SK-N-SH (cell line): ENCODE measurements around the gene P2RY6. TPM values are rescaled to one million over a fixed set of nuclear protein-coding genes. Genes with fewer than 3 reads are reported as not detected.

Source experiments
- CTCF ChIA-PET: fragments of 300-600, 350-600 bp; formaldehyde crosslinking; extraction: SDS; loops from one replicate; lab custom pipeline; 2021; lab: Yijun Ruan, JAX
- POLR2A ChIA-PET: fragments of 350-600 bp; sonication (Branson Sonifier 250); formaldehyde crosslinking; extraction: SDS; loops from one replicate; lab custom pipeline; 2020; ENCODE audit warnings: antibody characterized with exemption, inconsistent platforms; lab: Yijun Ruan, JAX
- DNase-seq: peaks from one replicate; pipeline ENCODE4 v3.0.0; 2012
- H2AFZ ChIP-seq: fragments of 200-600 bp; sonication (generic); 2 replicates; pipeline ENCODE4 v1.8.1; 2016; ENCODE audit warnings: antibody characterized with exemption, mild to moderate bottlenecking, low read depth
- H3F3A ChIP-seq: fragments of 200-600 bp; sonication (generic); replicated peaks from 2 replicates; pipeline ENCODE3; 2016; ENCODE audit warnings: antibody characterized with exemption, mild to moderate bottlenecking; ENCODE audit not compliant: insufficient read depth
- H3K27ac ChIP-seq, 2 experiments: fragments of 200-500 bp in 1 of 2; fragments of 200-600 bp in 1 of 2; sonication (Bioruptor generic) in 1 of 2; sonication (generic), shearing (Covaris generic) in 1 of 2; 2 replicates each; pipeline versions ENCODE4 v1.5.1 to v1.6.1; 2014 to 2016; ENCODE audit warnings: low read depth in 2 of 2, inconsistent platforms in 1 of 2, low read length in 1 of 2, mild to moderate bottlenecking in 1 of 2, mixed read lengths in 1 of 2
- H3K27me3 ChIP-seq: fragments of 200-600 bp; sonication (generic), shearing (Covaris generic); 2 replicates; pipeline ENCODE4 v1.6.1; 2016; ENCODE audit warnings: mixed run types; ENCODE audit not compliant: insufficient read depth
- H3K36me3 ChIP-seq, 2 experiments: fragments of 200-500 bp in 1 of 2; fragments of 200-600 bp in 1 of 2; sonication (Bioruptor generic) in 1 of 2; sonication (generic) in 1 of 2; replicated peaks in 1 of 2; 2 replicates each; pipeline versions ENCODE3 to v1.5.1; 2014 to 2016; ENCODE audit warnings: low read length in 1 of 2, mild to moderate bottlenecking in 1 of 2; ENCODE audit not compliant: insufficient read depth in 2 of 2, control insufficient read depth in 1 of 2
- H3K4me1 ChIP-seq, 2 experiments: fragments of 200-500 bp in 1 of 2; fragments of 200-600 bp in 1 of 2; sonication (Bioruptor generic) in 1 of 2; sonication (generic), shearing (Covaris generic) in 1 of 2; 2 replicates each; pipeline versions ENCODE4 v1.5.1 to v1.6.1; 2014 to 2016; ENCODE audit warnings: low read depth in 1 of 2, low read length in 1 of 2, mixed run types in 1 of 2; ENCODE audit not compliant: insufficient read depth in 2 of 2, control insufficient read depth in 1 of 2
- H3K4me2 ChIP-seq: fragments of 200-600 bp; sonication (generic), shearing (Covaris generic); 2 replicates; pipeline ENCODE4 v1.6.1; 2017; ENCODE audit warnings: mixed run types
- H3K4me3 ChIP-seq, 2 experiments: fragments of 200-500 bp in 1 of 2; fragments of 200-600 bp in 1 of 2; sonication (Bioruptor generic) in 1 of 2; sonication (generic), shearing (Covaris generic) in 1 of 2; 2 replicates each; pipeline versions ENCODE4 v1.5.1 to v1.8.1; 2014 to 2016; ENCODE audit warnings: low read depth in 2 of 2, inconsistent platforms in 1 of 2, low read length in 1 of 2, mild to moderate bottlenecking in 1 of 2, mixed read lengths in 1 of 2, moderate library complexity in 1 of 2
- H3K79me2 ChIP-seq: fragments of 200-600 bp; sonication (generic); 2 replicates; pipeline ENCODE4 v1.8.1; 2017; ENCODE audit warnings: mild to moderate bottlenecking; ENCODE audit not compliant: insufficient read depth
- H3K9ac ChIP-seq: fragments of 200-600 bp; sonication (generic); 2 replicates; pipeline ENCODE4 v1.6.1; 2017; ENCODE audit warnings: mixed run types
- H3K9me2 ChIP-seq: fragments of 200-600 bp; sonication (generic); 2 replicates; pipeline ENCODE4 v1.6.1; 2017; ENCODE audit warnings: mixed run types
- H3K9me3 ChIP-seq: fragments of 200-600 bp; sonication (generic); 2 replicates; pipeline ENCODE4 v1.6.1; 2017; ENCODE audit warnings: mixed run types, mild to moderate bottlenecking, moderate library complexity
- H4K20me1 ChIP-seq: fragments of 200-600 bp; sonication (generic); 2 replicates; pipeline ENCODE4 v1.6.1; 2017; ENCODE audit warnings: mild to moderate bottlenecking, mixed run types; ENCODE audit not compliant: insufficient read depth
- ELF1 ChIP-seq: IDR thresholded peaks from 2 replicates; pipeline ENCODE4 v1.4.0; 2012
- EP300 ChIP-seq, 2 experiments: IDR thresholded peaks; 2 replicates each; pipeline versions ENCODE4 v1.4.0 to v1.6.1; 2012; ENCODE audit warnings: borderline replicate concordance in 1 of 2, low read depth in 1 of 2, low read length in 1 of 2
- EZH2phosphoT487 ChIP-seq: fragments of 200-600 bp; sonication (generic); IDR thresholded peaks from 2 replicates; pipeline ENCODE4 v1.6.1; 2017; ENCODE audit warnings: low read depth, mixed run types, mild to moderate bottlenecking, antibody characterized with exemption, moderate library complexity, borderline replicate concordance
- FOXJ3 ChIP-seq: sonication (generic); formaldehyde crosslinking; IDR thresholded peaks from 2 replicates; pipeline ENCODE4 v1.5.1; 2020; ENCODE audit warnings: mild to moderate bottlenecking, missing genetic modification reagents
- FOXM1 ChIP-seq: IDR thresholded peaks from 2 replicates; pipeline ENCODE4 v1.4.0; 2012; ENCODE audit warnings: low read depth, mild to moderate bottlenecking
- GABPA ChIP-seq: IDR thresholded peaks from 2 replicates; pipeline ENCODE4 v1.4.0; 2012; ENCODE audit warnings: low read depth, mild to moderate bottlenecking
- JUND ChIP-seq: IDR thresholded peaks from 2 replicates; pipeline ENCODE4 v1.4.0; 2012
- MEF2A ChIP-seq: IDR thresholded peaks from 2 replicates; pipeline ENCODE4 v1.4.0; 2012; ENCODE audit warnings: low read depth, borderline replicate concordance
- MXI1 ChIP-seq: IDR thresholded peaks from 2 replicates; pipeline ENCODE4 v1.6.1; 2012; ENCODE audit warnings: mild to moderate bottlenecking, low read depth, low read length, improper control_type of control experiment
- RAD21 ChIP-seq: IDR thresholded peaks from 2 replicates; pipeline ENCODE4 v1.6.1; 2012; ENCODE audit warnings: mild to moderate bottlenecking, low read length
- RCOR1 ChIP-seq: fragments of 150-350 bp; IDR thresholded peaks from 2 replicates; pipeline ENCODE4 v1.6.1; 2017; ENCODE audit warnings: antibody characterized with exemption, low read length
- RFX5 ChIP-seq: IDR thresholded peaks from 2 replicates; pipeline ENCODE4 v1.6.1; 2012; ENCODE audit warnings: mild to moderate bottlenecking, improper control_type of control experiment, low read length
- RXRA ChIP-seq: IDR thresholded peaks from 2 replicates; pipeline ENCODE4 v1.4.0; 2012; ENCODE audit warnings: low read depth, mild to moderate bottlenecking, borderline replicate concordance
- SIN3A ChIP-seq: IDR thresholded peaks from 2 replicates; pipeline ENCODE4 v1.6.1; 2012; ENCODE audit warnings: low read depth, mild to moderate bottlenecking, low read length, moderate library complexity, borderline replicate concordance
- SMC3 ChIP-seq: IDR thresholded peaks from 2 replicates; pipeline ENCODE4 v1.6.1; 2012; ENCODE audit warnings: low read depth, low read length, improper control_type of control experiment
- TAF1 ChIP-seq: IDR thresholded peaks from 2 replicates; pipeline ENCODE4 v1.6.1; 2012; ENCODE audit warnings: low read depth, mild to moderate bottlenecking, low read length, moderate library complexity, borderline replicate concordance
- TCF12 ChIP-seq: IDR thresholded peaks from 2 replicates; pipeline ENCODE4 v1.4.0; 2012
- USF1 ChIP-seq: IDR thresholded peaks from 2 replicates; pipeline ENCODE4 v1.4.0; 2012; ENCODE audit warnings: low read depth, borderline replicate concordance
- YY1 ChIP-seq: IDR thresholded peaks from 2 replicates; pipeline ENCODE4 v1.4.0; 2012; ENCODE audit warnings: low read depth, mild to moderate bottlenecking
- WGBS: methylation state at CpG from one replicate; pipeline ENCODE4 v1.1.6; 2017; ENCODE audit warnings: low lambda C conversion rate; 5-methylcytosine and 5-hydroxymethylcytosine counted together
- polyA plus RNA-seq, 3 experiments: library from polyadenylated mRNA; depleted of rRNA; stranded (reverse); fragments of >200 nt; gene quantifications; 2 replicates each; pipeline ENCODE4 v1.2.3, GENCODE V29; 2012
- TF ChIP-seq, protein P1 (sequence below): fragments of 200-600 bp; sonication (generic); IDR thresholded peaks from 2 replicates; pipeline ENCODE4 v1.6.1; 2017; ENCODE audit warnings: antibody characterized with exemption, mild to moderate bottlenecking, moderate library complexity
- TF ChIP-seq, protein P2 (sequence below): IDR thresholded peaks from 2 replicates; pipeline ENCODE4; 2012

P2RY6 gene
- polyA plus RNA-seq, 1 of the 3 experiments (the other 2 are of a cell fraction), result 0.15 TPM

GRCh38 chr11:73233211-73233610 lies 38.9 kb upstream of the P2RY6 start:
- TF ChIP-seq, protein P1, sequence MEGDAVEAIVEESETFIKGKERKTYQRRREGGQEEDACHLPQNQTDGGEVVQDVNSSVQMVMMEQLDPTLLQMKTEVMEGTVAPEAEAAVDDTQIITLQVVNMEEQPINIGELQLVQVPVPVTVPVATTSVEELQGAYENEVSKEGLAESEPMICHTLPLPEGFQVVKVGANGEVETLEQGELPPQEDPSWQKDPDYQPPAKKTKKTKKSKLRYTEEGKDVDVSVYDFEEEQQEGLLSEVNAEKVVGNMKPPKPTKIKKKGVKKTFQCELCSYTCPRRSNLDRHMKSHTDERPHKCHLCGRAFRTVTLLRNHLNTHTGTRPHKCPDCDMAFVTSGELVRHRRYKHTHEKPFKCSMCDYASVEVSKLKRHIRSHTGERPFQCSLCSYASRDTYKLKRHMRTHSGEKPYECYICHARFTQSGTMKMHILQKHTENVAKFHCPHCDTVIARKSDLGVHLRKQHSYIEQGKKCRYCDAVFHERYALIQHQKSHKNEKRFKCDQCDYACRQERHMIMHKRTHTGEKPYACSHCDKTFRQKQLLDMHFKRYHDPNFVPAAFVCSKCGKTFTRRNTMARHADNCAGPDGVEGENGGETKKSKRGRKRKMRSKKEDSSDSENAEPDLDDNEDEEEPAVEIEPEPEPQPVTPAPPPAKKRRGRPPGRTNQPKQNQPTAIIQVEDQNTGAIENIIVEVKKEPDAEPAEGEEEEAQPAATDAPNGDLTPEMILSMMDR, result no peak
- TF ChIP-seq TCF12 (no peak), EP300 (IDR thresholded peaks at IDR 0.05; ENCODE audit: borderline replicate concordance in 1 of 2, low read depth in 1 of 2, low read length in 1 of 2) (no peak), RCOR1 (no peak), JUND (no peak), USF1 (no peak)
- TF ChIP-seq, protein P2, sequence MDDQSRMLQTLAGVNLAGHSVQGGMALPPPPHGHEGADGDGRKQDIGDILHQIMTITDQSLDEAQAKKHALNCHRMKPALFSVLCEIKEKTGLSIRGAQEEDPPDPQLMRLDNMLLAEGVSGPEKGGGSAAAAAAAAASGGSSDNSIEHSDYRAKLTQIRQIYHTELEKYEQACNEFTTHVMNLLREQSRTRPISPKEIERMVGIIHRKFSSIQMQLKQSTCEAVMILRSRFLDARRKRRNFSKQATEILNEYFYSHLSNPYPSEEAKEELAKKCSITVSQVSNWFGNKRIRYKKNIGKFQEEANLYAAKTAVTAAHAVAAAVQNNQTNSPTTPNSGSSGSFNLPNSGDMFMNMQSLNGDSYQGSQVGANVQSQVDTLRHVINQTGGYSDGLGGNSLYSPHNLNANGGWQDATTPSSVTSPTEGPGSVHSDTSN, result no peak
- TF ChIP-seq, all 33 proteins: peak for 0

DNA sequence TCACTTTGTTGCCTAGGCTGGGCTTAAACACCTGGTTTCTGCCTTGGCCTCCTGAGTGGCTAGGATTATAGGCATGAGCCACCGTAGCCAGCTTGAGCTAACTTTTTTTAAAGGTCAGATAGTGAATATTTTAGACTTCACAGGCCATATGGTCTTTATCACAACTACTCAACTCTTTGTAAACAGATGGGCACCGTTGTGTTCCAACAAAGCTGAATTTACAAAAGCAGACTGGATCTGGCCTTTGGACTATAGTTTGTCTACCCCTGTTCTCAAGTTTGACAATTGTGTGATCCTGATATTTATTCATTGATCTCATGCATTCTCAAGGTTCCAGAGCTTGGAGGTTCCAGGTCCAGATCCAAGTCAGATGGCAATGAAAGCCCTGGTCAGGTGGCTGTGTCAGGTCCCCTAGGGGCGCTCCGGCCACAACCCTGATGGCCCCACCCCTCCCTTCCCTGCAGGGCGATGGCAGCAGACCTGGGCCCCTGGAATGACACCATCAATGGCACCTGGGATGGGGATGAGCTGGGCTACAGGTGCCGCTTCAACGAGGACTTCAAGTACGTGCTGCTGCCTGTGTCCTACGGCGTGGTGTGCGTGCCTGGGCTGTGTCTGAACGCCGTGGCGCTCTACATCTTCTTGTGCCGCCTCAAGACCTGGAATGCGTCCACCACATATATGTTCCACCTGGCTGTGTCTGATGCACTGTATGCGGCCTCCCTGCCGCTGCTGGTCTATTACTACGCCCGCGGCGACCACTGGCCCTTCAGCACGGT lies 38.3 kb upstream of the P2RY6 start:
- no peaks in the 10 kb centered on the region for H3K27me3 ChIP-seq
- no peaks in the 10 kb centered on the region for H3K79me2 ChIP-seq
- no peaks in the 10 kb centered on the region for H4K20me1 ChIP-seq
- H3F3A ChIP-seq, result no peaks in the 10 kb centered on the region
- no peak overlapping the region for H3K27ac ChIP-seq
- no peaks in the 10 kb centered on the region for H3K9me2 ChIP-seq
- no peak overlapping the region for H3K4me3 ChIP-seq
- CTCF ChIA-PET, result interaction anchor here (0.9 to 2.9 kb wide), 9 partner anchors 8 to 406 kb away, joined by 3 to 20 read pairs (median 4); no protein-coding TSS in a partner anchor
- peak; percentile 33 for DNase-seq
- 89% methylated on average over 21 of the region's 23 CpGs for WGBS
- no peaks in the 10 kb centered on the region for H3K9me3 ChIP-seq
- no peaks in the 10 kb centered on the region for H3K36me3 ChIP-seq
- no peak overlapping the region for H3K9ac ChIP-seq
- no peak overlapping the region for H3K4me2 ChIP-seq
- peaks cover 0 to 7% of the 10 kb centered on the region in 2 experiments; a peak in 1 of 4 replicates for H3K4me1 ChIP-seq
- POLR2A ChIA-PET, result no interaction called here
- no peak overlapping the region for H2AFZ ChIP-seq
- TF ChIP-seq, protein P1, result no peak
- TF ChIP-seq RCOR1, result no peak
- TF ChIP-seq EZH2phosphoT487, result no peak
- TF ChIP-seq SIN3A, result no peak
- TF ChIP-seq TCF12, result no peak
- TF ChIP-seq RFX5, result no peak
- TF ChIP-seq MXI1, result no peak
- TF ChIP-seq MEF2A, result no peak
- TF ChIP-seq GABPA, result no peak
- TF ChIP-seq FOXM1, result no peak
- no peak for TF ChIP-seq USF1
- no peak for TF ChIP-seq TAF1
- no peak for TF ChIP-seq YY1
- TF ChIP-seq SMC3, result no peak
- TF ChIP-seq RXRA, result no peak
- no peak for TF ChIP-seq FOXJ3 (CRISPR knock-in tag)
- TF ChIP-seq JUND, result no peak
- TF ChIP-seq ELF1, result no peak
- TF ChIP-seq RAD21, result no peak

More at GRCh38 chr11:73233211-73233610, 38.9 kb upstream of the P2RY6 start:
- no peak overlapping the region for H3K4me2 ChIP-seq
- H4K20me1 ChIP-seq, result no peaks in the 10 kb centered on the region
- no peaks in the 10 kb centered on the region for H3K36me3 ChIP-seq
- ChIA-PET POLR2A (no interaction called here), CTCF (interaction anchor here (0.7 to 2.9 kb wide), 9 partner anchors 9 to 405 kb away, joined by 3 to 20 read pairs (median 5); no protein-coding TSS in a partner anchor)
- no peak overlapping the region for H3K27ac ChIP-seq
- no peaks in the 10 kb centered on the region for H3K79me2 ChIP-seq
- H3K9me2 ChIP-seq, result no peaks in the 10 kb centered on the region
- peak; percentile 23 for DNase-seq
- peaks cover 0 to 7% of the 10 kb centered on the region in 2 experiments; a peak in 1 of 4 replicates for H3K4me1 ChIP-seq
- H3F3A ChIP-seq, result no peaks in the 10 kb centered on the region
- no peaks in the 10 kb centered on the region for H3K27me3 ChIP-seq
- no peak overlapping the region for H2AFZ ChIP-seq
- H3K4me3 ChIP-seq, result no peak overlapping the region
- H3K9me3 ChIP-seq, result no peaks in the 10 kb centered on the region
- no peak overlapping the region for H3K9ac ChIP-seq
